Smooth muscle cell (in vitro differentiated cells): ENCODE results near the gene VPS13D. TPM values are rescaled to one million over a fixed set of nuclear protein-coding genes. Genes with fewer than 3 reads are reported as not detected.

Experiments used
- DNase-seq: peaks from one replicate; lab custom pipeline; 2025; ENCODE audit not compliant: unreplicated experiment; lab: John Stamatoyannopoulos, UW
- H2AFZ ChIP-seq: fragments of 200-600 bp; sonication (generic); 2 replicates; pipeline ENCODE4 v1.6.0; 2016; ENCODE audit warnings: antibody characterized with exemption, low read depth, mild to moderate bottlenecking
- H3F3A ChIP-seq: fragments of 200-600 bp; sonication (generic); 2 replicates; pipeline ENCODE4 v1.6.0; 2017; ENCODE audit warnings: antibody characterized with exemption, low read depth
- H3K27ac ChIP-seq: fragments of 200-600 bp; sonication (generic); 2 replicates; pipeline ENCODE4 v1.5.1; 2016; ENCODE audit warnings: low read depth, mild to moderate bottlenecking
- H3K27me3 ChIP-seq: fragments of 200-600 bp; sonication (generic); 2 replicates; pipeline ENCODE4 v1.6.1; 2016; ENCODE audit warnings: low read depth, mild to moderate bottlenecking
- H3K36me3 ChIP-seq: fragments of 200-600 bp; sonication (generic); 2 replicates; pipeline ENCODE4 v1.5.1; 2016; ENCODE audit warnings: low read depth
- H3K4me1 ChIP-seq: fragments of 200-600 bp; sonication (generic); 2 replicates; pipeline ENCODE4 v1.5.1; 2016; ENCODE audit warnings: low read depth
- H3K4me2 ChIP-seq: fragments of 200-600 bp; sonication (generic); 2 replicates; pipeline ENCODE4 v1.6.0; 2016; ENCODE audit warnings: mild to moderate bottlenecking
- H3K4me3 ChIP-seq: fragments of 200-600 bp; sonication (generic); 2 replicates; pipeline ENCODE4 v1.5.1; 2016; ENCODE audit warnings: mild to moderate bottlenecking
- H3K79me2 ChIP-seq: fragments of 200-600 bp; sonication (generic); 2 replicates; pipeline ENCODE4 v1.6.0; 2016; ENCODE audit warnings: low read depth, mild to moderate bottlenecking
- H3K9ac ChIP-seq: fragments of 200-600 bp; sonication (generic); 2 replicates; pipeline ENCODE4 v1.6.0; 2016; ENCODE audit warnings: low read depth
- H3K9me3 ChIP-seq: fragments of 200-600 bp; sonication (generic); replicated peaks from 2 replicates; pipeline ENCODE4 v1.5.1; 2016; ENCODE audit warnings: low read depth
- H4K20me1 ChIP-seq: fragments of 200-600 bp; sonication (generic); 2 replicates; pipeline ENCODE4 v1.6.0; 2016; ENCODE audit warnings: low read depth
- CTCF ChIP-seq: fragments of 200-600 bp; sonication (generic); IDR thresholded peaks from 2 replicates; pipeline ENCODE4 v1.5.1; 2017; ENCODE audit warnings: borderline replicate concordance, mild to moderate bottlenecking, antibody characterized with exemption; ENCODE audit not compliant: insufficient read depth, poor library complexity, severe bottlenecking
- WGBS: methylation state at CpG from one replicate; pipeline ENCODE4 v1.1.7; 2016; ENCODE audit warnings: low lambda C conversion rate; 5-methylcytosine and 5-hydroxymethylcytosine counted together
- polyA plus RNA-seq: library from polyadenylated mRNA; unstranded; fragments of >200 nt; fragmentation: Nextera tagmentation; extraction: Ambion mirVana; gene quantifications from 2 replicates; pipeline ENCODE4 v1.2.1, GENCODE V29; 2016
- total RNA-seq: library from RNA; depleted of rRNA; stranded (reverse); fragments of >200 nt; gene quantifications from 2 replicates; pipeline ENCODE4 v1.2.3, GENCODE V29; 2014

The VPS13D gene
- total and polyA plus RNA-seq, 2 experiments from 2014 or later, result 3.5 to 20.0 TPM

- H3K27me3 ChIP-seq, result no peaks in the 10 kb centered on the region
- no peaks in the 10 kb centered on the region for H3K36me3 ChIP-seq
- H3K4me3 ChIP-seq, result no peak overlapping the region
- H3K9ac ChIP-seq, result no peak overlapping the region
- no peak overlapping the region for H3K27ac ChIP-seq
- no peak for TF ChIP-seq CTCF
- no peak overlapping the region for H2AFZ ChIP-seq
- DNase-seq, result no peak
- no peaks in the 10 kb centered on the region for H3K79me2 ChIP-seq
- 97% methylated on average over 12 of the region's 12 CpGs for WGBS
- H4K20me1 ChIP-seq, result no peaks in the 10 kb centered on the region
- no peaks in the 10 kb centered on the region for H3F3A ChIP-seq
- H3K9me3 ChIP-seq, result no peaks in the 10 kb centered on the region
- H3K4me2 ChIP-seq, result no peak overlapping the region
- peaks cover 13% of the 10 kb centered on the region for H3K4me1 ChIP-seq
These were observed 275.9 kb downstream of the VPS13D start for GRCh38 chr1:12505639-12506280.

- DNase-seq, result no peak
- Histone ChIP-seq H3K4me2 (no peak overlapping the region), H3K4me1 (peaks cover 17% of the 10 kb centered on the region), H3K27me3 (no peaks in the 10 kb centered on the region), H3K79me2 (no peaks in the 10 kb centered on the region), H3K9me3 (no peaks in the 10 kb centered on the region), H3K4me3 (no peak overlapping the region), H2AFZ (no peak overlapping the region), H3K9ac (no peak overlapping the region), H4K20me1 (no peaks in the 10 kb centered on the region), H3F3A (no peaks in the 10 kb centered on the region), H3K36me3 (no peaks in the 10 kb centered on the region), H3K27ac (no peak overlapping the region)
- no peak for TF ChIP-seq CTCF
- 97% methylated on average over 28 of the region's 28 CpGs for WGBS
These were observed 276.8 kb downstream of the VPS13D start for GRCh38 chr1:12506281-12507280.

GRCh38 chr1:12507631-12508030, 277.8 kb downstream of the VPS13D start:
- H3K9ac ChIP-seq, result no peak overlapping the region
- no peaks in the 10 kb centered on the region for H4K20me1 ChIP-seq
- no peaks in the 10 kb centered on the region for H3K9me3 ChIP-seq
- no peak for DNase-seq
- H3K79me2 ChIP-seq, result no peaks in the 10 kb centered on the region
- no peaks in the 10 kb centered on the region for H3F3A ChIP-seq
- H3K4me3 ChIP-seq, result no peak overlapping the region
- TF ChIP-seq CTCF, result no peak
- H3K4me1 ChIP-seq, result peaks cover 21% of the 10 kb centered on the region
- H3K36me3 ChIP-seq, result no peaks in the 10 kb centered on the region
- no peaks in the 10 kb centered on the region for H3K27me3 ChIP-seq
- no peak overlapping the region for H3K4me2 ChIP-seq
- no peak overlapping the region for H2AFZ ChIP-seq
- H3K27ac ChIP-seq, result no peak overlapping the region
- WGBS, result 96% methylated on average over 11 of the region's 11 CpGs
